Fibroblast of villous mesenchyme (primary cell): ENCODE results near the gene PRKACA. TPM values are rescaled to one million over a fixed set of nuclear protein-coding genes. Genes with fewer than 3 reads are reported as not detected.

Experiments
- DNase-seq: peaks from one replicate; pipeline ENCODE4 v3.0.0-alpha.2; 2010; ENCODE audit warnings: low read depth
- H3K4me3 ChIP-seq: 2 replicates; pipeline ENCODE4 v1.5.1; 2011; ENCODE audit warnings: low read depth, mild to moderate bottlenecking, low read length
- total RNA-seq: library from RNA; depleted of rRNA; stranded (reverse); fragments of >200 nt; gene quantifications from 2 replicates; pipeline ENCODE4 v1.2.3, GENCODE V29; 2012
- TF ChIP-seq, protein P1 (sequence below): IDR thresholded peaks from 2 replicates; pipeline ENCODE4 v1.5.1; 2012; ENCODE audit warnings: low read depth, mild to moderate bottlenecking, low read length; ENCODE audit not compliant: insufficient read depth

PRKACA gene
- total RNA-seq, 1 donor, result 50.1 TPM

DNA sequence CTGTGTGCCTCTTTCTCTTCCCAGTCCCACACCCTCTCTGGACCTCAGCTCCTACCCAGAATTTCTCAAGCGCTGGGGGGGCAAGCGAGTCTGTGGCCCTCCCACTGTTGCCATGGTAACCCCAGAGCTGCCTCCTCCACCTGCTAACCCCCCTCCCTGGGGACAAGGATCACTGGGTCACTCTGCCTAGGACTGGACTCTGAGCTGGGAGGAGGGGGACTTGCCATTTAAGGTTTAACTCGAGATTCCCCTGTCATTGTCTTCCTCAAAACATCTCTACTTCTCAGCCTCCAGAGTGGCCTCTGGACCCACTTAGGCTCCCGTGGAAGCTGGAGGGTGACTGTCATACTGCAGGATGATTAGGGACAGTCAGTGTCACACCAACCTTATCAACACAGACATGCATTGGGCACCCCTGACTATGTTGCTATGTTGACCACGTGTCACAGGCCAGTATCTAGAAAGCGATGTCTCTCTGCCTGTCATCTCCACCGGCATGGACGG is 57.9 kb downstream of the PRKACA start:
- TF ChIP-seq, protein P1, sequence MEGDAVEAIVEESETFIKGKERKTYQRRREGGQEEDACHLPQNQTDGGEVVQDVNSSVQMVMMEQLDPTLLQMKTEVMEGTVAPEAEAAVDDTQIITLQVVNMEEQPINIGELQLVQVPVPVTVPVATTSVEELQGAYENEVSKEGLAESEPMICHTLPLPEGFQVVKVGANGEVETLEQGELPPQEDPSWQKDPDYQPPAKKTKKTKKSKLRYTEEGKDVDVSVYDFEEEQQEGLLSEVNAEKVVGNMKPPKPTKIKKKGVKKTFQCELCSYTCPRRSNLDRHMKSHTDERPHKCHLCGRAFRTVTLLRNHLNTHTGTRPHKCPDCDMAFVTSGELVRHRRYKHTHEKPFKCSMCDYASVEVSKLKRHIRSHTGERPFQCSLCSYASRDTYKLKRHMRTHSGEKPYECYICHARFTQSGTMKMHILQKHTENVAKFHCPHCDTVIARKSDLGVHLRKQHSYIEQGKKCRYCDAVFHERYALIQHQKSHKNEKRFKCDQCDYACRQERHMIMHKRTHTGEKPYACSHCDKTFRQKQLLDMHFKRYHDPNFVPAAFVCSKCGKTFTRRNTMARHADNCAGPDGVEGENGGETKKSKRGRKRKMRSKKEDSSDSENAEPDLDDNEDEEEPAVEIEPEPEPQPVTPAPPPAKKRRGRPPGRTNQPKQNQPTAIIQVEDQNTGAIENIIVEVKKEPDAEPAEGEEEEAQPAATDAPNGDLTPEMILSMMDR, result no peak
- no peak for DNase-seq
- H3K4me3 ChIP-seq, result no peak overlapping the region

DNA sequence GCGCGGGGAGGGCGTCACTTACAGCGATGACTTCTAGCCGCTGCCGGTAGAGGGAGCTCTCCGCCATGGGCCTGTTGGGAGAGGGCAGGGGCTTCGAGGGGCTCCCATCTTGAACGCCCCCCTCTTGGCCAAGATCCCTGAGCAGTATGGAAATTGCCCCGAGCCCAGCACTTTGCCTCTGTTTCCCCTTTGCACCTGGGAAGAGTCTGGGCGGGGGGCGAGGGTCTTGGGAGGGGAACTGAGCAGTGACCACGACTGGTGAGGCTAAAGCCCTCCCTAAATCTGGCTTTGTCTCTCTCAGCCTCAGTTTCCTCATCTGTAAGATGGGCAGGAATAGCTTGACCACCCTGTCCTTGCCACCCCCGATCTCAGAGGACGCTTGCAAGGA is 58.5 kb downstream of the PRKACA start:
- no peak overlapping the region for H3K4me3 ChIP-seq
- no peak for DNase-seq
- TF ChIP-seq, protein P1, result peak; percentile 67

DNA sequence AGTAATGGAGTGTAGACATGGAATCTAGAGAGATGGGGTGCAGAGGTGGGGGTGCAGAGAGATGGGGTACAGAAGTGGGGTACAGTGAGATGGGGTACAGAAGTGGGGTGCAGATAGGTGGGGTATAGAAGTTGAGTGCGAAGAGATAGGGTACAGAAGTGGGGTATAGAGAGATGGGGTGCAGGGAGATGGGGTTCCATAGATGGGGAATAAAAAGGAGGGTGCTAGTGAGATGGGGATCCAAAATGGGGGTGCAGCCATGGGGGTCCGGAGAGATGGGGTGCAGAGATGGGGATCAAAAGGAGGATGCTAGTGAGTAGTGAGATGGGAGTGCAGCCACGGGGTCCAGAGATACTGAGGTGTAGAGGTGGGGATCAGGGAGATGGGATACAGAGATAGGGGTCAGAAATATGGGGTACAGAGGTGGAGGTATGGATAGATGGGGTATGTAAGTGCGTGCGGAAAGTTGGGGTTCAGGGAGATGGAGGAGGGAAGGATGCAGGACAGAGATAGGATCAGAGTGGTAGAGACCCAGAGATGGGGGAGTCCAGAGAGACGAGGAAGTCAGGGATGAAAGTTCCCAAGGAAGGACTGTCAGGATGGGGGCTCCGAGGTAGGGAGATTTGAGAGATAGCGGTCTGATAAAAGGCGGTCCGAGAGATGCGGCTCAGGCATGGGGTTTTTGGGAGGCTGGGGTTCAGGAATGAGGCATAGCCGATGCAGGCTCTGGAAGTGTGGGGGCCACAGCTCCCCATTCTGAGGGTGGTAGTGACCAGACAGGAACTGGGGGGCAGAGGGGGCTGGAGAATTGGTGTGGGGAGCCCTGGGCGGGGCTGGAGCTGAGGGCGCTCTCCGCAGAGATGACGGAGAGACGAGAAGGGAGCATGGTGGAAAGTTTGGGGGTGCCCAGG is 59.1 kb downstream of the PRKACA start:
- TF ChIP-seq, protein P1, result no peak
- H3K4me3 ChIP-seq, result peak overlapping the region; percentile 47
- no peak for DNase-seq

DNA sequence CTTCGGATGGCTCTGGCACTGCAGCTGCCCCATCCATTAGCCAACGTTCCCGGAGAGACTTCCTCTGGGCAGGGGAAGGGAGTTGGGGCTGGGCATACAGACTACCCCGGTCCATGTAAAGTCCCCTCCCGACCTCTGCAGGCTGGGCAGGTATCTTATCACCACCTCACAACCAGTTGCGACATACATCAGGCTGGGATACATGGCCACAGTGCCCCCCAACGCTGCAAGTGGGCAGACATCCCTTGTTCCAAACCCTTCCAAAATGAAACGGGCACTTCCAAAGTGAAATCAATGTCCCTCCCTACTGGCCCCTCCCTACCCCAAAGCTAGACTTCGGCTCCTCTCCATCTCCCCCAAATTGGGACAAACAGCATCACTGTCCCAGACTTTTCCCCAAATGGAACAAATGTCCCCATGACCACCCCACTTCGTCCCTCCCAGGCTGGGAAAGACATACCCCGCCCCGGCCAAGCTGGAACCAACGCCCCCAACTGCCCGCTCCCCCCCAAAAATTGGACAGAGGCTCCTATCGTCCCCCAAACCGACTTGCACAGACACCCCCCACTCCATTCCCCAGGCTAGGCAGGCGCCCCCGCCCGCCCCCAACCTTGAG is 60.7 kb downstream of the PRKACA start:
- no peak for DNase-seq
- TF ChIP-seq, protein P1, result no peak
- H3K4me3 ChIP-seq, result peak overlapping the region; percentile 47

DNA sequence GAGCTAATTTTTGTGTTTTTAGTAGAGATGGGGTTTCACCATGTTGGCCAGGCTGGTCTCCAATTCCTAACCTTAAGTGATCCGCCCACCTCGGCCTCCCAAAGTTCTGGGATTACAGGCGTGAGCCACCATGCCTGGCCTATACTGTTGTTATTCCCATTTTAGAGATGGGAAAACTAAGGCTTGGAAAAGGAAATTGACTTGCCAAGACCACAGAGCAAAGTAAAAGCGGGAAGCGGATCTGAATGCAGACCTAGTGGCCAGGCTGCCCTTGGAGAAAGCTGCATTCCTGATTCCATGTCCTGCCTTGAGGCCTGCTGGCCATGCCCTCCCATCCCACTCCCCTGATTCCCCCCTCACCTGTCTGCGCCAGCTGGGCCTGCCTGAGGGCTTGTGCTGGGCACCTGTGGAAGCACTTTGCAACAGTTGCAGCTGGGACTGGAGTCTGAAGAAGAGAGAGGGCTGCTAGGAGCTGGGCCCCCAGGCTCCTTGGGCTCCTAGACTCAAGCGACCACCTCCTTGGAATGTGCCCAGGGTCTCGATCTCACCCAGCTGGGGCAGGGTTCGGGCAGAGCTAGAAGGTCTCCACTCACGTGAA is 61.4 kb downstream of the PRKACA start:
- no peak overlapping the region for H3K4me3 ChIP-seq
- no peak for DNase-seq
- TF ChIP-seq, protein P1, result no peak

DNA sequence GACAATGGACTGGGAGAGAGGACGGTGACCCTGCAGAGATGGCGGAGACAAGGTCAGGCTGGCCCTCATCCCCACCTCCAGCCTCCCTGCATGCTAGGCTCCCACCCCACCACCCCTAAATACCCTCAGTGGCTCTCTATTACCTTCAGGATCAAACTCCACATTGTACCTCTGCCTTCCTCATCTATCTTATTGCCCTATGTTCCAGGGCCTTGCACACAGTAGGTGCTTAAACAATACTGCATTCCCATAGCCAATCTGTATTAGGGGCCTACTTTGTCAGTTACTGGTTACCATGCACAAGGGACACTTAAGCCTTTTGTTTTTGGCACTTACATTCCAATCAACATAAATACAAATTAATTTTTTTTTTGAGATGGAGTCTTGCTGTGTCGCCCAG is 62.2 kb downstream of the PRKACA start:
- no peak for DNase-seq
- TF ChIP-seq, protein P1, result no peak
- H3K4me3 ChIP-seq, result no peak overlapping the region
